NCI-H2227 (cell line): ENCODE data around the gene CIAO1.
"Not testable (repeated sequence)": the region's sequence is repeated elsewhere in the genome, so short reads cannot be mapped to it uniquely, and the experiment has no call there.

Experiments
- DNase-seq: peaks from one replicate; lab custom pipeline; 2025; ENCODE audit not compliant: unreplicated experiment; lab: John Stamatoyannopoulos, UW

The CIAO1 gene

GRCh38 chr2:96274355-96275056 lies 8.5 kb downstream of the CIAO1 start:
- no peak for DNase-seq

GRCh38 chr2:96276787-96277499 lies 10.9 kb downstream of the CIAO1 start:
- no peak for DNase-seq

- DNase-seq, result no peak
Observed at GRCh38 chr2:96287273-96287856, 21.3 kb downstream of the CIAO1 start.

GRCh38 chr2:96291751-96292150 lies 25.7 kb downstream of the CIAO1 start:
- DNase-seq, result no peak

GRCh38 chr2:96294271-96294670 lies 28.2 kb downstream of the CIAO1 start:
- DNase-seq, result not testable (repeated sequence)

GRCh38 chr2:96296925-96297324 lies 30.9 kb downstream of the CIAO1 start:
- no peak for DNase-seq

- no peak for DNase-seq
Observed at GRCh38 chr2:96301865-96302264, 35.8 kb downstream of the CIAO1 start.

GRCh38 chr2:96304606-96305005 lies 38.6 kb downstream of the CIAO1 start:
- no peak for DNase-seq

- peak; percentile 96 for DNase-seq
Observed at GRCh38 chr2:96305091-96305978, 39.3 kb downstream of the CIAO1 start, which contains the start of gene SNRNP200. Gene SNRNP200 (minus strand): TSS chr2:96305546. CDS start chr2:96305437, 109 bp downstream.

- DNase-seq, result no peak
Observed at GRCh38 chr2:96305979-96306308, 39.9 kb downstream of the CIAO1 start.

- DNase-seq, result no peak
Observed at GRCh38 chr2:96306370-96306769, 40.3 kb downstream of the CIAO1 start.

GRCh38 chr2:96308248-96308647 lies 42.2 kb downstream of the CIAO1 start:
- DNase-seq, result peak; percentile 86

GRCh38 chr2:96315005-96315399 lies 49.0 kb downstream of the CIAO1 start:
- no peak for DNase-seq

- no peak for DNase-seq
Observed at GRCh38 chr2:96315400-96316071, 49.5 kb downstream of the CIAO1 start.

GRCh38 chr2:96316999-96317398 lies 51.0 kb downstream of the CIAO1 start:
- no peak for DNase-seq

GRCh38 chr2:96317584-96317997 lies 51.6 kb downstream of the CIAO1 start:
- DNase-seq, result no peak

GRCh38 chr2:96318723-96319122 lies 52.7 kb downstream of the CIAO1 start:
- DNase-seq, result no peak

GRCh38 chr2:96319396-96319795 lies 53.4 kb downstream of the CIAO1 start:
- DNase-seq, result no peak

- DNase-seq, result no peak
Observed at GRCh38 chr2:96320326-96320725, 54.3 kb downstream of the CIAO1 start.

GRCh38 chr2:96320728-96321622 lies 55.0 kb downstream of the CIAO1 start:
- DNase-seq, result peak; percentile 77
